Spleen (tissue), 11 donors: ENCODE data around the gene LRRC8B. TPM values are rescaled to one million over a fixed set of nuclear protein-coding genes. Genes with fewer than 3 reads are reported as not detected.
"Not testable (repeated sequence)": the region's sequence is repeated elsewhere in the genome, so short reads cannot be mapped to it uniquely, and the experiment has no call there.

Experiments used
- DNase-seq: peaks from one replicate; pipeline ENCODE4 v3.0.0-alpha.2; 2020
- H3K27ac ChIP-seq, 8 donors: fragments of 200-600 bp; sonication (generic) in 7 of 8; 1 replicate in 4 of 8; 2 replicates in 4 of 8; pipeline versions ENCODE4 v1.5.0 to v1.8.0; 2016 to 2021; ENCODE audit warnings: inconsistent platforms in 4 of 8, mild to moderate bottlenecking in 4 of 8, moderate library complexity in 1 of 8
- H3K27me3 ChIP-seq, 7 donors: fragments of 200-600 bp; sonication (generic) in 6 of 7; replicated peaks in 1 of 7; 1 replicate in 4 of 7; 2 replicates in 3 of 7; pipeline versions ENCODE4 v1.5.0 to v1.8.0; 2016 to 2021; ENCODE audit warnings: inconsistent platforms in 3 of 7, mild to moderate bottlenecking in 1 of 7
- H3K36me3 ChIP-seq, 6 donors: fragments of 200-600 bp; sonication (generic) in 5 of 6; 1 replicate in 4 of 6; 2 replicates in 2 of 6; pipeline versions ENCODE4 v1.5.0 to v1.8.0; 2016 to 2021; ENCODE audit warnings: inconsistent platforms in 2 of 6
- H3K4me1 ChIP-seq, 6 donors: fragments of 200-600 bp; sonication (generic) in 5 of 6; 1 replicate in 3 of 6; 2 replicates in 3 of 6; pipeline versions ENCODE4 v1.5.0 to v1.8.0; 2016 to 2021; ENCODE audit warnings: inconsistent platforms in 3 of 6
- H3K4me3 ChIP-seq, 8 donors: fragments of 200-600 bp; sonication (generic) in 7 of 8; 1 replicate in 4 of 8; 2 replicates in 4 of 8; pipeline versions ENCODE4 v1.5.0 to v1.8.0; 2016 to 2021; ENCODE audit warnings: inconsistent platforms in 4 of 8, mild to moderate bottlenecking in 4 of 8, moderate library complexity in 2 of 8
- H3K9me3 ChIP-seq, 8 donors: fragments of 200-600 bp; sonication (generic) in 7 of 8; 1 replicate in 4 of 8; 2 replicates in 4 of 8; pipeline versions ENCODE4 v1.5.0 to v1.8.0; 2016 to 2021; ENCODE audit warnings: inconsistent platforms in 4 of 8
- CTCF ChIP-seq, 11 experiments: fragments of 200-600 bp in 7 of 11; fragments of 450-650 bp in 4 of 11; sonication (generic) in 4 of 11; IDR thresholded peaks in 8 of 11; conservative IDR thresholded peaks in 3 of 11; 1 replicate in 7 of 11; 2 replicates in 4 of 11; pipeline versions ENCODE4 v1.4.0 to v1.8.0; 2016 to 2021; ENCODE audit warnings: antibody characterized with exemption in 11 of 11, inconsistent platforms in 4 of 11, mild to moderate bottlenecking in 1 of 11
- POLR2A ChIP-seq, 3 donors: fragments of 450-650 bp; IDR thresholded peaks; one replicate each; pipeline ENCODE4 v1.5.1; 2017; ENCODE audit warnings: antibody characterized with exemption in 3 of 3, mild to moderate bottlenecking in 1 of 3
- POLR2AphosphoS5 ChIP-seq, 3 donors: sonication (generic); formaldehyde crosslinking; IDR thresholded peaks; one replicate each; pipeline ENCODE4 v1.5.1; 2017; ENCODE audit warnings: antibody characterized with exemption in 3 of 3
- WGBS, 5 donors: extraction: QIAGEN DNeasy Blood & Tissue Kit in 3 of 5; methylation state at CpG; one replicate each; pipeline versions ENCODE4 v1.1.5 to v1.1.7; 2013 to 2018; 5-methylcytosine and 5-hydroxymethylcytosine counted together
- intact Hi-C: fragments of 100-400 bp; cut with DNase I; formaldehyde crosslinking; loops from one replicate; pipeline ENCODE4 v1.15.0; 2023; ENCODE audit warnings: low total_unique reads
- polyA plus RNA-seq, 3 donors: library from polyadenylated mRNA; stranded (reverse); fragments of 200-250 nt; gene quantifications; one replicate each; pipeline ENCODE4 v1.2.1, GENCODE V29; 2013
- total RNA-seq, 7 donors: library from RNA; depleted of rRNA in 3 of 7; stranded (reverse); fragments of >200 nt in 3 of 7; fragmentation: NEBNext Ultra II Directional in 4 of 7; extraction: Animal tissue kit (Norgen Biotek cat#: 25700) in 4 of 7; gene quantifications; one replicate each; pipeline versions ENCODE4 v1.1.0 to v1.2.1, GENCODE V29; 2016 to 2021
- donor health status: healthy with polysubstance abuse.
- donor health status: DM: no; HTN: no; CAD: no; lungs with moderate emphysema.
- donor health status: DM: no; HTN: no; CAD: no.
- donor health status: Bipolar disorder and iron deficiency.
- donor health status: healthy.
- donor health status: DM: no; HTN: no; CAD: no.
- donor health status: DM: yes; HTN: yes; CAD: no.

LRRC8B gene
- total and polyA plus RNA-seq, 10 donors, result 1.7 to 22.5 (median 13.1) TPM

GRCh38 chr1:89502042-89502441 is 22.6 kb upstream of the LRRC8B start:
- H3K27me3 ChIP-seq, result no peaks in the 10 kb centered on the region
- intact Hi-C loops, result no loop called here
- DNase-seq, result no peak
- H3K4me1 ChIP-seq, result no peaks in the 10 kb centered on the region
- no peak overlapping the region for H3K27ac ChIP-seq
- no peaks in the 10 kb centered on the region for H3K9me3 ChIP-seq
- no peaks in the 10 kb centered on the region for H3K36me3 ChIP-seq
- 79 to 90% (median 87%) methylated on average over 2 of the region's 2 CpGs for WGBS, 5 donors
- no peak for TF ChIP-seq CTCF (IDR thresholded peaks at IDR 0.05 in 8 of 11, conservative IDR thresholded peaks at IDR 0.05 in 3 of 11)
- H3K4me3 ChIP-seq, result no peak overlapping the region

GRCh38 chr1:89502895-89503294 is 21.7 kb upstream of the LRRC8B start:
- DNase-seq, result no peak
- intact Hi-C loops, result no loop called here
- WGBS, 5 donors, result 74 to 89% (median 81%) methylated on average over 1 of the region's 1 CpG

GRCh38 chr1:89503690-89504089 is 20.9 kb upstream of the LRRC8B start:
- intact Hi-C loops, result no loop called here
- H3K36me3 ChIP-seq, result no peaks in the 10 kb centered on the region
- no peak overlapping the region for H3K4me3 ChIP-seq
- no peaks in the 10 kb centered on the region for H3K27me3 ChIP-seq
- peaks cover 0 to 7% (median 2%) of the 10 kb centered on the region in 8 donors for H3K9me3 ChIP-seq
- 44 to 93% (median 69%) methylated on average over 2 of the region's 2 CpGs for WGBS, 5 donors
- TF ChIP-seq CTCF (IDR thresholded peaks at IDR 0.05 in 8 of 11, conservative IDR thresholded peaks at IDR 0.05 in 3 of 11), result no peak
- no peak for DNase-seq
- no peaks in the 10 kb centered on the region for H3K4me1 ChIP-seq
- H3K27ac ChIP-seq, result no peak overlapping the region

More at GRCh38 chr1:89502895-89503294, 21.7 kb upstream of the LRRC8B start:
- H3K27me3 ChIP-seq, result no peaks in the 10 kb centered on the region
- H3K4me3 ChIP-seq, result no peak overlapping the region
- H3K36me3 ChIP-seq, result no peaks in the 10 kb centered on the region
- H3K27ac ChIP-seq, result no peak overlapping the region
- TF ChIP-seq CTCF (IDR thresholded peaks at IDR 0.05 in 8 of 11, conservative IDR thresholded peaks at IDR 0.05 in 3 of 11) (no peak), POLR2AphosphoS5 (IDR thresholded peaks at IDR 0.05) (no peak), POLR2A (IDR thresholded peaks at IDR 0.05) (no peak)
- H3K4me1 ChIP-seq, result no peaks in the 10 kb centered on the region
- H3K9me3 ChIP-seq, result no peaks in the 10 kb centered on the region

- DNase-seq, H3K4me1 ChIP-seq, H3K27me3 ChIP-seq, H3K36me3 ChIP-seq, intact Hi-C loops, H3K27ac ChIP-seq, H3K4me3 ChIP-seq: not testable (repeated sequence)
- peaks cover 0 to 16% (median 4%) of the 10 kb centered on the region in 8 donors for H3K9me3 ChIP-seq
- 93 to 99% (median 94%) methylated on average over 3 to 5 of the region's 5 CpGs for WGBS, 5 donors
These were observed 14.6 kb upstream of the LRRC8B start for GRCh38 chr1:89510061-89510460.
